Nephron (organoid): Measurements from ENCODE around the gene NDUFA6.

ENCODE experiments used
- H3K27ac Mint-ChIP-seq, 3 experiments: 2 replicates each; pipeline ENCODE4 v1.8.0; 2020; ENCODE audit warnings: mixed read lengths in 3 of 3, mild to moderate bottlenecking in 2 of 3, moderate library complexity in 1 of 3
- H3K27me3 Mint-ChIP-seq: 2 replicates; pipeline ENCODE4 v1.8.0; 2021; ENCODE audit warnings: low read depth, mild to moderate bottlenecking, moderate library complexity, mixed read lengths
- H3K36me3 Mint-ChIP-seq: 2 replicates; pipeline ENCODE4 v1.8.0; 2020; ENCODE audit warnings: low read depth, mixed read lengths
- H3K4me1 Mint-ChIP-seq: 2 replicates; pipeline ENCODE4 v1.8.0; 2020; ENCODE audit warnings: mixed read lengths
- H3K4me3 Mint-ChIP-seq, 3 experiments: 2 replicates each; pipeline ENCODE4 v1.8.0; 2020; ENCODE audit warnings: mild to moderate bottlenecking in 3 of 3, mixed read lengths in 3 of 3, moderate library complexity in 2 of 3
- H3K9me3 Mint-ChIP-seq: 2 replicates; pipeline ENCODE4 v1.8.0; 2020; ENCODE audit warnings: mixed read lengths
- CTCF ChIP-seq, 3 experiments: fragments of 200-600 bp; sonication (generic); IDR thresholded peaks; one replicate each; pipeline ENCODE4 v1.5.0; 2021; ENCODE audit warnings: antibody characterized with exemption in 3 of 3; ENCODE audit not compliant: unreplicated experiment in 3 of 3

The NDUFA6 gene

GRCh38 chr22:42101199-42101598 lies 10.6 kb upstream of the NDUFA6 start:
- Mint-ChIP-seq H3K36me3 (peaks cover 75% of the 10 kb centered on the region), H3K4me1 (no peaks in the 10 kb centered on the region), H3K9me3 (peaks cover 55% of the 10 kb centered on the region), H3K27me3 (no peaks in the 10 kb centered on the region), H3K4me3 (no peak overlapping the region), H3K27ac (no peak overlapping the region)
- TF ChIP-seq CTCF (IDR thresholded peaks at IDR 0.05; ENCODE audit: unreplicated experiment in 3 of 3): no peak

DNA sequence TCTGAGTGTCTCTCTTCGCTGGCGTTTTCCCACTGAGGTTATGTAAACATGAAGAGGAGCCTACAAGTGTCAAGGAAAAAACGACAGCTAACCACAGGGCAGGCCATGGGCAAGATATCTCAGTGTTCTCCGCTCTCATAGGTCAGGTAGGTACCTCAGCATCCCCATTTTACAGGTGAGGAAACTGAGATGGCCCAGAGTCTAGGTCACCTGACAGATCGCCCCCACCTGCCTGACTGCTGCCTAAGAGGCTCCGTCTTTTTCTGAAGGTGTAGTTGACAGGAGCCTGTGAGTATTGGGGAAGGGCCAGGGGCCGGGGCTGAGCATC lies 847 bp upstream of the NDUFA6 start:
- peak overlapping the region; percentile 99 to 100 (median 99) for H3K4me3 Mint-ChIP-seq
- peaks cover 17% of the 10 kb centered on the region for H3K4me1 Mint-ChIP-seq
- no peak for TF ChIP-seq CTCF (IDR thresholded peaks at IDR 0.05; ENCODE audit: unreplicated experiment in 3 of 3)
- peaks cover 47% of the 10 kb centered on the region for H3K36me3 Mint-ChIP-seq
- peaks cover 4% of the 10 kb centered on the region for H3K27me3 Mint-ChIP-seq
- peak overlapping the region; percentile 97 to 100 (median 99) for H3K27ac Mint-ChIP-seq
- peaks cover 9% of the 10 kb centered on the region for H3K9me3 Mint-ChIP-seq

GRCh38 chr22:42086051-42086450 lies 4.5 kb downstream of the NDUFA6 start:
- TF ChIP-seq CTCF (IDR thresholded peaks at IDR 0.05; ENCODE audit: unreplicated experiment in 3 of 3): no peak
- peaks cover 19% of the 10 kb centered on the region for H3K4me1 Mint-ChIP-seq
- H3K27ac Mint-ChIP-seq: no peak overlapping the region
- H3K36me3 Mint-ChIP-seq: peaks cover 69% of the 10 kb centered on the region
- peak overlapping the region in 1 of 3 experiments; percentile 22 for H3K4me3 Mint-ChIP-seq
- H3K27me3 Mint-ChIP-seq: peaks cover 4% of the 10 kb centered on the region
- H3K9me3 Mint-ChIP-seq: peaks cover 6% of the 10 kb centered on the region

DNA sequence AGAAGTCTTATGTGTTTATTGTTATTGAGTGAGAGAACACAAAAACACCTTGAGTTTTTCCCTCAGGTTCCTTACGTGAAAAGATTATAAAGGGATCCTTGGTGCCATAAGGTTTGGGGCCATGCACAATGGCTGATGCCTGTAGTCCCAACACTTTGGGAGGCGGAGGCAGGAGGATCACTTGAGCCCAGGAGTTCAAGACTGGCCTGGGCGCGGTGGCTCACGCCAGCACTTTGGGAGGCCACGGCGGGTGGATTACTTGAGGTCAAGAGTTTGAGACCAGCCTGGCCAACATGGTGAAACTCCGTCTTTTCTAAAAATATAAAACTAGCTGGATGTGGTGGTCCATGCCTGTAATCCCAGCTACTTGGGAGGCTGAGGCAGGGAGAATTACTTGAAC lies 5.7 kb downstream of the NDUFA6 start:
- H3K9me3 Mint-ChIP-seq: peaks cover 3% of the 10 kb centered on the region
- no peak overlapping the region for H3K27ac Mint-ChIP-seq

DNA sequence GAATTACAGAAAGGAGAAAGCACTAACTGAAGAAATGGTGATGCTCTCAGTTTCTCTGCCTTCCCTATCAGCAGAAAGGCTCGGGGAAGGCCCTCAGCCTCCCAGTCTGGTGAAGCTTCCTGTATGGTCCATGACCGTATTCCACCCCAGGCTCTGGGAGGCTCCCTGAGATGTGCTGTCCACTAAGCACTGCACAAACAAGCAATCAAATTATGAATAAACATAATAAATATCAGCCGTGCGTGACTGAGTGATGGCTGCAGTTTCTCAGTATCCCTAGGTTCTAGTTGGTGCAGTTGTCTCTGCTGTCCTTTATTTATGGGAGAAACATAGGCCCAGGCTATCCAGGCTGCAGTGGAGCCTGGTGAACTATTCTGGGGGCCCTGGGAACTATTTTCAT lies 7.5 kb downstream of the NDUFA6 start:
- TF ChIP-seq CTCF (IDR thresholded peaks at IDR 0.05; ENCODE audit: unreplicated experiment in 3 of 3): no peak
- H3K4me1 Mint-ChIP-seq: peaks cover 31% of the 10 kb centered on the region
- no peak overlapping the region for H3K27ac Mint-ChIP-seq
- H3K4me3 Mint-ChIP-seq: peak overlapping the region in 2 of 3 experiments; percentile 66 to 69
- no peaks in the 10 kb centered on the region for H3K27me3 Mint-ChIP-seq
- peaks cover 48% of the 10 kb centered on the region for H3K36me3 Mint-ChIP-seq
- no peaks in the 10 kb centered on the region for H3K9me3 Mint-ChIP-seq

More for the DNA sequence above, 5.7 kb downstream of the NDUFA6 start:
- H3K36me3 Mint-ChIP-seq: peaks cover 61% of the 10 kb centered on the region
- no peak for TF ChIP-seq CTCF (IDR thresholded peaks at IDR 0.05; ENCODE audit: unreplicated experiment in 3 of 3)
- H3K4me1 Mint-ChIP-seq: peaks cover 26% of the 10 kb centered on the region
- peak overlapping the region in 1 of 3 experiments; percentile 30 for H3K4me3 Mint-ChIP-seq
- H3K27me3 Mint-ChIP-seq: no peaks in the 10 kb centered on the region

DNA sequence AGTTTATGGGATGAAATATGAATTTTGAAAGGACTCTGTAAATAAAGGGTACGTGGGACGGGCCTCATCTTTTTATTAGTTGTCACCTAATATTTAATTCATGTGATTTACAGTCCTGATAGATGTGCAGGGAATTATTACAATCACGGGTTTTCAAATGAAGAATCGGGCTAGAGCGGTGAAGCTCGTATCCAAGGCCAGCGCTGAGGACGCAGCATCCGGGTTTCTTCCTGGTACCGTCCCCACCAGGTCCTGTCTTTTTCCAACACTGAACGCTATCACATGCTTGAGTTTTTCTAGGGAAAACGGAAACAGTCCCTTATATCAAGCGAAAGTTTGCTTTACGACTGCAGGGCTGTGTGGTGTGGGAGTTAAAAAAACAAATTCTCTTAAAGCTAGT lies 10.3 kb downstream of the NDUFA6 start:
- no peak for TF ChIP-seq CTCF (IDR thresholded peaks at IDR 0.05; ENCODE audit: unreplicated experiment in 3 of 3)
- Mint-ChIP-seq H3K27me3 (no peaks in the 10 kb centered on the region), H3K36me3 (peaks cover 29% of the 10 kb centered on the region), H3K4me3 (peak overlapping the region; percentile 92 to 94 (median 93)), H3K27ac (peak overlapping the region; percentile 85 to 97 (median 96)), H3K9me3 (no peaks in the 10 kb centered on the region), H3K4me1 (peaks cover 40% of the 10 kb centered on the region)
